ENCODE results near the gene FBN3.

DNA sequence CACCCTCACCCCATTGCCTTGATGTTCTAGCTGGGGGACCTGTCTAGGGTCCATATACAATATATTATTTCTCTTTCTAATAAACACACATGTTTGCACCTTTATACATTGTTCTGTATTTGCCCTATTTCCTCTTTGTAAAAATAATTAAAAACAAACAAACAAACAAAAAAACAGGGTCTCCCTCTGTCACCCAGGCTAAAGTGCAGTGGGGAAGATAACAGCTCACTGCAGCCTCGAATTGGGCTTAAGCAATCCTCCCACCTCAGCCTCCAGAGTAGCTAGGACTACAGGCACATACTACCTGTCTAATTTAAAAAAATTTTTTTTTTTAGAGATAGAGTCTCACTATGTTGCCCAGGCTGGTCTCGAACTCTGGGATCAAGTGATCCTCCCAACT is 5.9 kb upstream of the FBN3 start:
- TF ChIP-seq CTCF (IDR thresholded peaks at IDR 0.05 in 4 of 5, conservative IDR thresholded peaks at IDR 0.05 in 1 of 5) (no peak), POLR2A (IDR thresholded peaks at IDR 0.05) (no peak)

All from gastrocnemius medialis (tissue), 4 donors.